HepG2 (cell line): ENCODE data around the gene IL18R1. TPM values are rescaled to one million over a fixed set of nuclear protein-coding genes. Genes with fewer than 3 reads are reported as not detected.

ENCODE experiments used
- ATAC-seq: fragments of 200-7000 bp; cut with Tn5 transposase; 3 replicates; pipeline ENCODE4 v1.9.1; 2020; ENCODE audit warnings: mild to moderate bottlenecking, moderate library complexity
- BruUV-seq: library from RNA; stranded (reverse); fragments of 400-500 nt; replicated peaks from 2 replicates; lab custom pipeline; 2021; lab: Mats Ljungman, UMichigan
- CTCF ChIA-PET: fragments of 300-600 bp; formaldehyde crosslinking; extraction: SDS; loops from one replicate; lab custom pipeline; 2021; ENCODE audit warnings: low total read pairs, inconsistent platforms, low intra/inter-chr PET ratio; lab: Yijun Ruan, JAX
- POLR2A ChIA-PET: fragments of 350-600 bp; sonication (Branson Sonifier 250); formaldehyde crosslinking; loops from one replicate; lab custom pipeline; 2020; ENCODE audit warnings: antibody characterized with exemption, inconsistent platforms; lab: Yijun Ruan, JAX
- DNase-seq: peaks from one replicate; pipeline ENCODE4 v3.0.0-alpha.2; 2015; ENCODE audit warnings: low spot score
- FAIRE-seq: peaks from 3 replicates; lab custom pipeline; 2011; peaks lifted over from hg19 to GRCh38; lab: Jason Lieb, UNC
- H2AFZ ChIP-seq: one replicate; pipeline ENCODE4 v1.6.1; 2011; ENCODE audit warnings: low read length, inconsistent platforms
- H3K27ac ChIP-seq: fragments of 300-600 bp; 3 replicates; pipeline ENCODE4 v1.8.0; 2011; ENCODE audit warnings: mixed run types, mild to moderate bottlenecking, mixed read lengths, low read length, inconsistent platforms; ENCODE audit not compliant: insufficient read depth; ENCODE audit errors: extremely low read length
- H3K27me3 ChIP-seq, 2 experiments: fragments of 200-600 bp in 1 of 2; 2 replicates in 1 of 2; 3 replicates in 1 of 2; pipeline versions ENCODE4 v1.6.0 to v1.8.0; 2011; ENCODE audit warnings: low read length in 2 of 2, mild to moderate bottlenecking in 2 of 2, moderate library complexity in 2 of 2, inconsistent platforms in 1 of 2; ENCODE audit not compliant: insufficient read depth in 2 of 2, control insufficient read depth in 1 of 2
- H3K36me3 ChIP-seq, 2 experiments: fragments of 200-600 bp in 1 of 2; replicated peaks in 1 of 2; 2 replicates in 1 of 2; 3 replicates in 1 of 2; pipeline versions ENCODE4 v1.5.1 to v1.8.0; 2011; ENCODE audit warnings: low read length in 2 of 2, inconsistent platforms in 1 of 2; ENCODE audit not compliant: insufficient read depth in 2 of 2, control insufficient read depth in 1 of 2
- H3K4me1 ChIP-seq: 2 replicates; pipeline ENCODE4 v1.5.1; 2012; ENCODE audit warnings: low read length, inconsistent platforms; ENCODE audit not compliant: insufficient read depth
- H3K4me2 ChIP-seq: 2 replicates; pipeline ENCODE4 v1.6.0; 2011; ENCODE audit warnings: low read depth, low read length, inconsistent platforms
- H3K4me3 ChIP-seq, 3 experiments: fragments of 200-600 bp in 1 of 3; sonication (generic), shearing (Covaris generic) in 1 of 3; replicated peaks in 1 of 3; 2 replicates each; pipeline ENCODE4 v1.5.1; 2011 to 2016; ENCODE audit warnings: low read length in 3 of 3, inconsistent platforms in 2 of 3, low read depth in 2 of 3, mild to moderate bottlenecking in 2 of 3, control low read depth in 1 of 3, mixed read lengths in 1 of 3; ENCODE audit not compliant: insufficient read depth in 1 of 3
- H3K79me2 ChIP-seq: one replicate; pipeline ENCODE4 v1.6.1; 2011; ENCODE audit warnings: low read length, inconsistent platforms; ENCODE audit not compliant: insufficient read depth
- H3K9ac ChIP-seq: 2 replicates; pipeline ENCODE4 v1.6.0; 2011; ENCODE audit warnings: mild to moderate bottlenecking, low read depth, low read length, inconsistent platforms; ENCODE audit not compliant: insufficient read depth
- H3K9me3 ChIP-seq: 2 replicates; pipeline ENCODE4 v1.5.1; 2012; ENCODE audit warnings: mild to moderate bottlenecking, low read length
- H4K20me1 ChIP-seq: 2 replicates; pipeline ENCODE4 v1.6.0; 2011; ENCODE audit warnings: inconsistent platforms, mild to moderate bottlenecking, low read length, moderate library complexity; ENCODE audit not compliant: insufficient read depth
- CREB1 ChIP-seq, 2 experiments: fragments of 450-650 bp in 1 of 2; IDR thresholded peaks; 2 replicates each; pipeline ENCODE4 v1.6.1; 2016 to 2017; ENCODE audit warnings: control low read depth in 1 of 2, mild to moderate bottlenecking in 1 of 2, missing compliant biosample characterization in 1 of 2, missing genetic modification characterization in 1 of 2
- WGBS: methylation state at CpG from one replicate; pipeline ENCODE4 v1.1.6; 2017; ENCODE audit warnings: low lambda C conversion rate; 5-methylcytosine and 5-hydroxymethylcytosine counted together
- in situ Hi-C: cut with HindIII; loops from 2 replicates; pipeline ENCODE4 v1.10.0; 2017; ENCODE audit warnings: low pct_unique_long_range_greater_than_20kb; ENCODE audit not compliant: extremely low pct_ligation_motif_present
- intact Hi-C: fragments of 100-400 bp; cut with micrococcal nuclease; formaldehyde crosslinking; loops from one replicate; pipeline ENCODE4 v1.10.0; 2022; ENCODE audit not compliant: unreplicated experiment
- polyA plus RNA-seq, 8 experiments: library from polyadenylated mRNA; depleted of rRNA in 3 of 8; stranded (reverse) in 7 of 8; unstranded in 1 of 8; fragments of >200 nt; fragmentation: Illumina TruSeq in 4 of 8; extraction: Trizol in 4 of 8; gene quantifications; 2 replicates each; pipeline versions ENCODE4 v1.2.1 to v1.2.3, GENCODE V29; 2011 to 2016; ENCODE audit warnings: low read depth in 4 of 8, missing spikeins in 1 of 8, mixed read lengths in 1 of 8; ENCODE audit not compliant: insufficient read depth in 1 of 8
- total RNA-seq, 5 experiments: library from RNA; depleted of rRNA; stranded (reverse); fragments of >200 nt; fragmentation: Illumina TruSeq; extraction: Trizol; gene quantifications; 2 replicates each; pipeline ENCODE4 v1.2.3, GENCODE V29; 2016; ENCODE audit warnings: low read depth in 1 of 5
- TF ChIP-seq, protein P1 (sequence below): sonication (generic); formaldehyde crosslinking; IDR thresholded peaks from 2 replicates; pipeline ENCODE4 v1.4.0; 2020; ENCODE audit warnings: missing genetic modification reagents, borderline replicate concordance
- TF ChIP-seq, protein P2 (sequence below): sonication (generic); formaldehyde crosslinking; IDR thresholded peaks from 2 replicates; pipeline ENCODE4 v1.4.0; 2020; ENCODE audit warnings: mild to moderate bottlenecking, missing genetic modification reagents

IL18R1 gene
- total and polyA plus RNA-seq, 2 of the 13 experiments (the other 11 are each of a cell fraction or from before 2014, with no cell fraction given): 0.01 to 0.04 TPM

DNA sequence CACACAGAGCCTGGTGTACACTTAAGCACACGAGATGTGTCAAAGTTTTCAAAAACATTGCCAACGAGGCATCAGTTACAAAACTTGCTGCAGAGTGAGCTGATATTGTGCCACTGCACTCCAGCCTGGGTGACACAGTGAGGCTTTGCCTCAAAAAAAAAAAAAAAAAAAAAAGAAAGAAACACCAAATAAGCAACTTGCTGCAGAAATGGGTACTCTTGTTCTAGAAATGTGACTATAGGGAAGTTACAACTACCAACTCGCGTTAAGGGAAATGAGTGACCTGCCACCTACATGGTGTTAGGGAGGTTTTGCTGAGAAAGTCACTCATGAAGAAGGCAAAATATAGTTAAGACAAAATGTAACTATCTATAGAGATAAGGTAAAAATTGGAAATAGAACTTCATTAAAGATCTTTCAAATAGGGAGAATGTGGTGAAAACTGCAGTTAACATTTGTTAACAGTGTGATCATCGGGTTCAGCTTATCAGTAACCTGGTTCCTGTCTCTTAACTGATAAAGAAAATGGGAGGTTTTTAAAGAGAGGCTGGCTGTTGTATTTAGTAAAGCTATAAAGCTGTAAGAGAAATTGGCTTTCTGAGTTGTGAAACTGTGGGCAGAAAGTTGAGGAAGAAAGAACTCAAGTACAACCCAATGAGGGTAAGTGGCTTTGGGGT lies 44.5 kb upstream of the IL18R1 start, which contains the start of gene IL1RL1:
Gene IL1RL1, plus strand, starts transcription at position 600 of the 677 bp plus-strand sequence. CDS start 26,702 bp downstream, outside the sequence.
- TF ChIP-seq, protein P1, sequence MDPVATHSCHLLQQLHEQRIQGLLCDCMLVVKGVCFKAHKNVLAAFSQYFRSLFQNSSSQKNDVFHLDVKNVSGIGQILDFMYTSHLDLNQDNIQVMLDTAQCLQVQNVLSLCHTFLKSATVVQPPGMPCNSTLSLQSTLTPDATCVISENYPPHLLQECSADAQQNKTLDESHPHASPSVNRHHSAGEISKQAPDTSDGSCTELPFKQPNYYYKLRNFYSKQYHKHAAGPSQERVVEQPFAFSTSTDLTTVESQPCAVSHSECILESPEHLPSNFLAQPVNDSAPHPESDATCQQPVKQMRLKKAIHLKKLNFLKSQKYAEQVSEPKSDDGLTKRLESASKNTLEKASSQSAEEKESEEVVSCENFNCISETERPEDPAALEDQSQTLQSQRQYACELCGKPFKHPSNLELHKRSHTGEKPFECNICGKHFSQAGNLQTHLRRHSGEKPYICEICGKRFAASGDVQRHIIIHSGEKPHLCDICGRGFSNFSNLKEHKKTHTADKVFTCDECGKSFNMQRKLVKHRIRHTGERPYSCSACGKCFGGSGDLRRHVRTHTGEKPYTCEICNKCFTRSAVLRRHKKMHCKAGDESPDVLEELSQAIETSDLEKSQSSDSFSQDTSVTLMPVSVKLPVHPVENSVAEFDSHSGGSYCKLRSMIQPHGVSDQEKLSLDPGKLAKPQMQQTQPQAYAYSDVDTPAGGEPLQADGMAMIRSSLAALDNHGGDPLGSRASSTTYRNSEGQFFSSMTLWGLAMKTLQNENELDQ (CRISPR knock-in tag): no peak
- Histone ChIP-seq H3K4me1 (no peaks in the 10 kb centered on the region), H4K20me1 (no peaks in the 10 kb centered on the region), H3K9ac (no peak within 1 kb of the TSS), H3K4me3 (no peak within 1 kb of the TSS), H3K27me3 (peaks cover 0 to 1% of the 10 kb centered on the region in 2 experiments; a peak in 1 of 5 replicates), H3K9me3 (no peaks in the 10 kb centered on the region), H3K36me3 (no peaks in the 10 kb centered on the region), H3K27ac (no peak within 1 kb of the TSS), H3K79me2 (no peaks in the 10 kb centered on the region), H3K4me2 (no peak within 1 kb of the TSS), H2AFZ (no peak within 1 kb of the TSS)
- no TSS peak for BruUV-seq
- ChIA-PET POLR2A (no interaction called here), CTCF (no interaction called here)
- intact Hi-C loops (no loop called here), in situ Hi-C loops (no loop called here)
- WGBS: 29% methylated on average over 5 of the region's 5 CpGs
- DNase-seq (no peak), FAIRE-seq (no peak), ATAC-seq (no peak)

DNA sequence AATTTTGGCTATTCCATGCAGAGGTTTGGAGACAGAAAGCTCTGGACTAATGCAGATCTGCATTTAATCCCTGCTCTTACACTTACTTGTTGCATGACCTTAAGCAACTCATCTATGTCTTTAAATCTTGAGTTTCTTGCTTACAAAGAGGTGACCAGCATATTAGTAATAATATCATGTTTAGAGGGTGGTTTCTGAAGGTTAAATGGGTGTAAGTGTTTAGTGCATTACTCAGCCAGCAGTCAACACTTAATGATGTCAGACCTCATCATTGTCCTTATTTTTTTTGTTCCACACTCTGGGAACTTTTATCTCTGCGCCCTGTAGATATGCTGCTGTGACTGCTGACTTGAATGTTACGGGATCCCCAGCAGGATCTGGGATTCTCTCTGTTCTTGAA lies 42.6 kb upstream of the IL18R1 start:
- H3K4me2 ChIP-seq: no peak overlapping the region
- no peaks in the 10 kb centered on the region for H3K79me2 ChIP-seq
- no peak for DNase-seq
- H3K9ac ChIP-seq: no peak overlapping the region
- FAIRE-seq: no peak
- no peaks in the 10 kb centered on the region for H3K4me1 ChIP-seq
- WGBS: 16% methylated on average over 2 of the region's 2 CpGs
- no peaks in the 10 kb centered on the region for H4K20me1 ChIP-seq
- TF ChIP-seq, protein P2, sequence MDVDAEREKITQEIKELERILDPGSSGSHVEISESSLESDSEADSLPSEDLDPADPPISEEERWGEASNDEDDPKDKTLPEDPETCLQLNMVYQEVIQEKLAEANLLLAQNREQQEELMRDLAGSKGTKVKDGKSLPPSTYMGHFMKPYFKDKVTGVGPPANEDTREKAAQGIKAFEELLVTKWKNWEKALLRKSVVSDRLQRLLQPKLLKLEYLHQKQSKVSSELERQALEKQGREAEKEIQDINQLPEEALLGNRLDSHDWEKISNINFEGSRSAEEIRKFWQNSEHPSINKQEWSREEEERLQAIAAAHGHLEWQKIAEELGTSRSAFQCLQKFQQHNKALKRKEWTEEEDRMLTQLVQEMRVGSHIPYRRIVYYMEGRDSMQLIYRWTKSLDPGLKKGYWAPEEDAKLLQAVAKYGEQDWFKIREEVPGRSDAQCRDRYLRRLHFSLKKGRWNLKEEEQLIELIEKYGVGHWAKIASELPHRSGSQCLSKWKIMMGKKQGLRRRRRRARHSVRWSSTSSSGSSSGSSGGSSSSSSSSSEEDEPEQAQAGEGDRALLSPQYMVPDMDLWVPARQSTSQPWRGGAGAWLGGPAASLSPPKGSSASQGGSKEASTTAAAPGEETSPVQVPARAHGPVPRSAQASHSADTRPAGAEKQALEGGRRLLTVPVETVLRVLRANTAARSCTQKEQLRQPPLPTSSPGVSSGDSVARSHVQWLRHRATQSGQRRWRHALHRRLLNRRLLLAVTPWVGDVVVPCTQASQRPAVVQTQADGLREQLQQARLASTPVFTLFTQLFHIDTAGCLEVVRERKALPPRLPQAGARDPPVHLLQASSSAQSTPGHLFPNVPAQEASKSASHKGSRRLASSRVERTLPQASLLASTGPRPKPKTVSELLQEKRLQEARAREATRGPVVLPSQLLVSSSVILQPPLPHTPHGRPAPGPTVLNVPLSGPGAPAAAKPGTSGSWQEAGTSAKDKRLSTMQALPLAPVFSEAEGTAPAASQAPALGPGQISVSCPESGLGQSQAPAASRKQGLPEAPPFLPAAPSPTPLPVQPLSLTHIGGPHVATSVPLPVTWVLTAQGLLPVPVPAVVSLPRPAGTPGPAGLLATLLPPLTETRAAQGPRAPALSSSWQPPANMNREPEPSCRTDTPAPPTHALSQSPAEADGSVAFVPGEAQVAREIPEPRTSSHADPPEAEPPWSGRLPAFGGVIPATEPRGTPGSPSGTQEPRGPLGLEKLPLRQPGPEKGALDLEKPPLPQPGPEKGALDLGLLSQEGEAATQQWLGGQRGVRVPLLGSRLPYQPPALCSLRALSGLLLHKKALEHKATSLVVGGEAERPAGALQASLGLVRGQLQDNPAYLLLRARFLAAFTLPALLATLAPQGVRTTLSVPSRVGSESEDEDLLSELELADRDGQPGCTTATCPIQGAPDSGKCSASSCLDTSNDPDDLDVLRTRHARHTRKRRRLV (CRISPR knock-in tag): no peak
- peak; percentile 10; the same call in 1 of the 2 replicates for TF ChIP-seq CREB1 (IDR thresholded peaks at IDR 0.05)
- no peak for TF ChIP-seq CREB1 (CRISPR knock-in tag; IDR thresholded peaks at IDR 0.05)
- no peaks in the 10 kb centered on the region for H3K9me3 ChIP-seq
- H3K4me3 ChIP-seq: no peak overlapping the region
- H3K27me3 ChIP-seq: no peaks in the 10 kb centered on the region
- H2AFZ ChIP-seq: no peak overlapping the region
- ChIA-PET POLR2A (no interaction called here), CTCF (no interaction called here)
- no TSS peak for BruUV-seq
- H3K27ac ChIP-seq: no peak overlapping the region
- in situ Hi-C loops: no loop called here
- intact Hi-C loops: no loop called here
- ATAC-seq: no peak
- no peaks in the 10 kb centered on the region for H3K36me3 ChIP-seq
